ENCODE data around the gene INSRR.

- no peak for TF ChIP-seq CTCF (IDR thresholded peaks at IDR 0.05)
- TF ChIP-seq, protein P1, sequence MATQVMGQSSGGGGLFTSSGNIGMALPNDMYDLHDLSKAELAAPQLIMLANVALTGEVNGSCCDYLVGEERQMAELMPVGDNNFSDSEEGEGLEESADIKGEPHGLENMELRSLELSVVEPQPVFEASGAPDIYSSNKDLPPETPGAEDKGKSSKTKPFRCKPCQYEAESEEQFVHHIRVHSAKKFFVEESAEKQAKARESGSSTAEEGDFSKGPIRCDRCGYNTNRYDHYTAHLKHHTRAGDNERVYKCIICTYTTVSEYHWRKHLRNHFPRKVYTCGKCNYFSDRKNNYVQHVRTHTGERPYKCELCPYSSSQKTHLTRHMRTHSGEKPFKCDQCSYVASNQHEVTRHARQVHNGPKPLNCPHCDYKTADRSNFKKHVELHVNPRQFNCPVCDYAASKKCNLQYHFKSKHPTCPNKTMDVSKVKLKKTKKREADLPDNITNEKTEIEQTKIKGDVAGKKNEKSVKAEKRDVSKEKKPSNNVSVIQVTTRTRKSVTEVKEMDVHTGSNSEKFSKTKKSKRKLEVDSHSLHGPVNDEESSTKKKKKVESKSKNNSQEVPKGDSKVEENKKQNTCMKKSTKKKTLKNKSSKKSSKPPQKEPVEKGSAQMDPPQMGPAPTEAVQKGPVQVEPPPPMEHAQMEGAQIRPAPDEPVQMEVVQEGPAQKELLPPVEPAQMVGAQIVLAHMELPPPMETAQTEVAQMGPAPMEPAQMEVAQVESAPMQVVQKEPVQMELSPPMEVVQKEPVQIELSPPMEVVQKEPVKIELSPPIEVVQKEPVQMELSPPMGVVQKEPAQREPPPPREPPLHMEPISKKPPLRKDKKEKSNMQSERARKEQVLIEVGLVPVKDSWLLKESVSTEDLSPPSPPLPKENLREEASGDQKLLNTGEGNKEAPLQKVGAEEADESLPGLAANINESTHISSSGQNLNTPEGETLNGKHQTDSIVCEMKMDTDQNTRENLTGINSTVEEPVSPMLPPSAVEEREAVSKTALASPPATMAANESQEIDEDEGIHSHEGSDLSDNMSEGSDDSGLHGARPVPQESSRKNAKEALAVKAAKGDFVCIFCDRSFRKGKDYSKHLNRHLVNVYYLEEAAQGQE (IDR thresholded peaks at IDR 0.05; ENCODE audit: insufficient read depth in 1 of 2, low read depth in 2 of 2, low read length in 1 of 2), result no peak
- TF ChIP-seq TCF7L2 (IDR thresholded peaks at IDR 0.05; ENCODE audit: low read depth, low read length), result no peak
- no peak for TF ChIP-seq POLR2AphosphoS5 (IDR thresholded peaks at IDR 0.05; ENCODE audit: low read depth, low read length)
- TF ChIP-seq SIN3A (IDR thresholded peaks at IDR 0.05; ENCODE audit: borderline replicate concordance, insufficient read depth, low read depth, low read length), result no peak
These were observed 46.3 kb upstream of the INSRR start for GRCh38 chr1:156905176-156905575.
